Tibial artery (tissue), 4 donors: Measurements from ENCODE around the gene C13orf46.
"Not testable (repeated sequence)": the region's sequence is repeated elsewhere in the genome, so short reads cannot be mapped to it uniquely, and the experiment has no call there.

Source experiments
- DNase-seq, 2 donors: peaks; one replicate each; pipeline ENCODE4 v3.0.0-alpha.2; 2019
- H3K27ac ChIP-seq, 2 donors: fragments of 200-600 bp; sonication (generic) in 1 of 2; 1 replicate in 1 of 2; 2 replicates in 1 of 2; pipeline ENCODE4 v1.5.1; 2018 to 2019; ENCODE audit warnings: mild to moderate bottlenecking in 1 of 2
- H3K27me3 ChIP-seq, 2 donors: fragments of 200-600 bp; sonication (generic) in 1 of 2; one replicate each; pipeline versions ENCODE4 v1.5.1 to v1.6.0; 2016 to 2019
- H3K36me3 ChIP-seq, 3 donors: fragments of 200-600 bp; sonication (generic) in 2 of 3; one replicate each; pipeline ENCODE4 v1.5.1; 2016 to 2019; ENCODE audit warnings: mild to moderate bottlenecking in 2 of 3
- H3K4me1 ChIP-seq, 4 donors: fragments of 200-600 bp; sonication (generic) in 2 of 4; 1 replicate in 3 of 4; 2 replicates in 1 of 4; pipeline ENCODE4 v1.5.1; 2016 to 2019
- H3K4me3 ChIP-seq, 2 donors: fragments of 200-600 bp; sonication (generic) in 1 of 2; 1 replicate in 1 of 2; 2 replicates in 1 of 2; pipeline ENCODE4 v1.5.1; 2018 to 2019; ENCODE audit warnings: mild to moderate bottlenecking in 2 of 2
- H3K9me3 ChIP-seq, 3 donors: fragments of 200-600 bp; sonication (generic) in 1 of 3; one replicate each; pipeline ENCODE4 v1.5.1; 2016 to 2019
- intact Hi-C: fragments of 100-400 bp; cut with DNase I; formaldehyde crosslinking; loops from one replicate; pipeline ENCODE4 v1.15.0; 2023; ENCODE audit warnings: low total_unique reads
- TF ChIP-seq, protein P1 (sequence below), 2 experiments: fragments of 200-600 bp in 1 of 2; fragments of 450-650 bp in 1 of 2; IDR thresholded peaks; one replicate each; pipeline ENCODE4 v1.5.1; 2017 to 2019; ENCODE audit warnings: antibody characterized with exemption in 2 of 2, mild to moderate bottlenecking in 1 of 2, moderate library complexity in 1 of 2

C13orf46 gene

DNA sequence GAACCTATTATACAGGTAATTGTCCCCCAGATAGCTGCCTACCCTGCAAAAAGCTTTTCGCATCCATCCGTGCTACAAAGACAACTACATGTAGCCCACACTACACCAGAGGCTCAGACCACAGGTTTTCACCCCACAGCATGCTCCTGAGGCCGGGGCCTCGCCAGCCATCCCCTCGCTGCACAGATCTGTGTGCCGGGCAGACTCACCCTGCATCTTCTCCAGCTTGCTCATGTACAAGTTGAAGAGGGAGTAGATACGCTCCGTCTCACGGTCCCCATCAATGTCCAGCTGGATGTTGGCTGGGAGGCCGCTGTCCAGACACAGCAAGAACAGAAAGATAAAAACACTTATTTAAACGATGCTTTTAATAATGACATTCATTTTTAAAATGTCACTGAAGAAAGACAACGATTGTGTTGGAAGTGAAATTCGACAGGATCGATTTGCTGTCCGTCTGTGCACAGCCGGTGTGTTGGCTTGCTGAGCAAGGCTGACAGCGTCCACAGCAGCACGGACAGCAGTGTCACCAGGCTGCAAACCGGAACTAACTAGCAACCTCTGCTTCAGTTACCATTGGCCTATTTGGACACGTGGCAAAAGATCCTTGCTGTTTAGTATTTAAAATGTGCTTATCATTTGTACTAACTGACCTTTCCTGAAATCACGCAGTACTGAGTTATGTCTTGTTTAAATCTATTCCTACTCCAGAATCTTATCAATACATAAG is 18.6 kb upstream of the C13orf46 start:
- Histone ChIP-seq H3K4me1 (peaks cover 0 to under 1% (median 0%) of the 10 kb centered on the region in 4 donors), H3K4me3 (no peak overlapping the region), H3K36me3 (peaks cover 20 to 61% (median 53%) of the 10 kb centered on the region in 3 donors), H3K27me3 (no peaks in the 10 kb centered on the region), H3K27ac (no peak overlapping the region), H3K9me3 (no peaks in the 10 kb centered on the region)
- DNase-seq: no peak
- intact Hi-C loops: no loop called here
- TF ChIP-seq, protein P1, sequence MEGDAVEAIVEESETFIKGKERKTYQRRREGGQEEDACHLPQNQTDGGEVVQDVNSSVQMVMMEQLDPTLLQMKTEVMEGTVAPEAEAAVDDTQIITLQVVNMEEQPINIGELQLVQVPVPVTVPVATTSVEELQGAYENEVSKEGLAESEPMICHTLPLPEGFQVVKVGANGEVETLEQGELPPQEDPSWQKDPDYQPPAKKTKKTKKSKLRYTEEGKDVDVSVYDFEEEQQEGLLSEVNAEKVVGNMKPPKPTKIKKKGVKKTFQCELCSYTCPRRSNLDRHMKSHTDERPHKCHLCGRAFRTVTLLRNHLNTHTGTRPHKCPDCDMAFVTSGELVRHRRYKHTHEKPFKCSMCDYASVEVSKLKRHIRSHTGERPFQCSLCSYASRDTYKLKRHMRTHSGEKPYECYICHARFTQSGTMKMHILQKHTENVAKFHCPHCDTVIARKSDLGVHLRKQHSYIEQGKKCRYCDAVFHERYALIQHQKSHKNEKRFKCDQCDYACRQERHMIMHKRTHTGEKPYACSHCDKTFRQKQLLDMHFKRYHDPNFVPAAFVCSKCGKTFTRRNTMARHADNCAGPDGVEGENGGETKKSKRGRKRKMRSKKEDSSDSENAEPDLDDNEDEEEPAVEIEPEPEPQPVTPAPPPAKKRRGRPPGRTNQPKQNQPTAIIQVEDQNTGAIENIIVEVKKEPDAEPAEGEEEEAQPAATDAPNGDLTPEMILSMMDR (IDR thresholded peaks at IDR 0.05): no peak

DNA sequence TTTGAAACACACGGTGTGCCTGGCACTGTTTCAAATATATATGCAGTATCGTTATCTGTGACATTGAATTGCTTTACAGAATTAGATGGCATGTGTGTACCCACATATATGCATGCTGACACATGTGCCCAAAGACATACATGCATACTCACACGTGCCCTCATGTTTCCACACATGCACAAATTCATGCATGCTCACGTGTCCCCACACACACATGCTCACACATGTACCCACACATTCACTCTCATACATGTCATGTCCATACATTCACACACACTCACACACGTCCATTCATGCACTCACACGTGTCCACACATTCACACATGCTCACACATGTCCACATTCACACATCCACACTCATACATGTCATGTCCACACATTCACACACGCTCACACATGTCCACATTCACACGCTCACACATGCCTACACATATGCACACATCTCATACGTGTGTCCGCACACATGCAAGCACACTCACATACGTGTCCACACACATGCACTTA is 17.9 kb upstream of the C13orf46 start:
- Histone ChIP-seq H3K27me3 (no peaks in the 10 kb centered on the region), H3K9me3 (no peaks in the 10 kb centered on the region), H3K36me3 (peaks cover 20 to 54% (median 51%) of the 10 kb centered on the region in 3 donors), H3K4me3 (no peak overlapping the region), H3K4me1 (no peaks in the 10 kb centered on the region), H3K27ac (no peak overlapping the region)
- intact Hi-C loops: no loop called here
- DNase-seq: no peak
- TF ChIP-seq, protein P1 (IDR thresholded peaks at IDR 0.05): no peak

DNA sequence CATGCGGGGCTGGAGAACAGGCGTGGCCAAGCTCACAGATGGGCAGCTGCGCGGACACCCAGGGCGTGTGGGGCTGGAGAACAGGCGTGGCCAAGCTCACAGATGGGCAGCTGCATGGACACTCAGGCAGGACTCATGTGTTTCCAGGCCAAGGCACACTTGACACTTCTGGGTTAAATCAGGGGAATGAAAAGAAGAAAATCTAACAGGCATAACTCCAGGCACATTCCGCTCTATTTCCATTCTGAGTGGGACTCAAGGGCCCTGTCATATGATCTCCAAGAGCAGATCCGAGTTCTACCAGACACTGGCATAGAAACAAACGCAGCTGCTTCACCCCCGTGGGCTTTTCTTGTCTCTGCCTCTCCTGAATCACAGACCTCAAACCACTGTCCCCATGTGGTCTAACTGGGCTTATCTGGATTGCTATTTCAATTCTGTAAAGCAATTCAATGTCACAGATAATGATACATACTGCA is 17.4 kb upstream of the C13orf46 start:
- Histone ChIP-seq H3K9me3 (no peaks in the 10 kb centered on the region), H3K4me3 (no peak overlapping the region), H3K36me3 (peaks cover 17 to 49% (median 46%) of the 10 kb centered on the region in 3 donors), H3K27me3 (no peaks in the 10 kb centered on the region), H3K4me1 (no peaks in the 10 kb centered on the region), H3K27ac (no peak overlapping the region)
- TF ChIP-seq, protein P1 (IDR thresholded peaks at IDR 0.05): no peak
- intact Hi-C loops: no loop called here
- peak in 1 of 2 donors; percentile 40 for DNase-seq

DNA sequence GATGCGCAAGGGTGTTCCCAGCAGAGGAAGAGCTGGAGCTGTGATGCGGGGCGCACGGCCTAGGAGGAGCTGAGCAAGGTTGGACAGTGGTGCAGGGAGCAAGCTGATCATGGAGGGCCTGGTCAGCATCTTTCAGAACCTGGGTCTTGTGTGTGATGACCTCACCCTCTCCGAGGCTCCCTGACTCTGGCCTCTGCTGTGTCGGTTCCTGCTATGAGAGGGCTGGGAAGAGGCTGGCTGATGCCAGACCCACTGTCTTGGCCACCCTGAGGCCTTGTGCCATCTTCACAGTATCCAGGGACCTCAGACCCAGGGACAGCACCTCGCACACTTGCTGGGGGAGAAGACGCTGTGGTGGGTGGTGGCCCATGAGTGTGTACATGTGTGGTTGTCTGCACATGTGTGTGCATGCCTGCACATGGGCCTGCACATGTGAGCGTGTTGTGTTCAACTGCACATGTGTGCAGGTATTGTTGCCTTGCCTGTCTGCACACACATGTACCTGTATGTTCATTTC is 16.5 kb upstream of the C13orf46 start:
- intact Hi-C loops: no loop called here
- no peaks in the 10 kb centered on the region for H3K27me3 ChIP-seq
- no peaks in the 10 kb centered on the region for H3K9me3 ChIP-seq
- H3K27ac ChIP-seq: no peak overlapping the region
- DNase-seq: peak in 1 of 2 donors; percentile 52
- no peak overlapping the region for H3K4me3 ChIP-seq
- no peaks in the 10 kb centered on the region for H3K4me1 ChIP-seq
- TF ChIP-seq, protein P1 (IDR thresholded peaks at IDR 0.05): no peak
- peaks cover 15 to 43% (median 42%) of the 10 kb centered on the region in 3 donors for H3K36me3 ChIP-seq

DNA sequence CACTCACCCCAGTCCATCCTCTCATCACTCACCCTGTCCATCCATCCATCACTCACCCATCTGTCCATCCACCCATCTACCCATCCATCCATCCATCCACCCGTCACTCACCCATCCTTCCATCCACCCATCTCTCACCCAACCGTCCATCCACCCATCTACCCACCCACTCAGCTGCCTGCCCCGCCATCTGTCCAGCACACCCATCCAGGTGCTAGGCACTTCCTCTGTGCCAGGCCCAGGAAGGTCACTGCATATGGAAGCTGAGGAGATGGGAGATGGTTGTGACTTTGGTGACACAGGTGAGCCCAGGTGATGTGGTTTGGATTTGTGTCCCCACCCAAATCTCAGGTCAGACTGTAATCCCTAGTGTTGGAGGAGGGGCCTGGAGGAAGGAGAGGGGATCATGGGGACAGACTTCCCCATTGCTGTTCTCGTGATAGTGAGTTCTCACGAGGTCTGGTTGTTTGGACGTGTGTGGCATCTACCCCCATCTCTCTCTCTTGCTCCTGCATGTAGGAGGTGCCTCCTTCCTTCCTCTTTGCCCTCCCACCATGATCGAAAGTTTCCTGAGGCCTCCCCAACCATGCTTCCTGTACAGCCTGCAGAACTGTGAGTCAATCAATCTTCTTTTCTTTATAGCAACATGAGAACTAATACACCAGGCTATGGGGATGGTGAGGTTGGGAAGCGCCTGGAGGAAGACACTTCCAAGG is 15.9 kb upstream of the C13orf46 start:
- H3K36me3 ChIP-seq: peaks cover 15 to 36% (median 36%) of the 10 kb centered on the region in 3 donors
- no peaks in the 10 kb centered on the region for H3K4me1 ChIP-seq
- H3K27ac ChIP-seq: no peak overlapping the region
- H3K27me3 ChIP-seq: no peaks in the 10 kb centered on the region
- TF ChIP-seq, protein P1 (IDR thresholded peaks at IDR 0.05): no peak
- H3K4me3 ChIP-seq: no peak overlapping the region
- no peaks in the 10 kb centered on the region for H3K9me3 ChIP-seq
- DNase-seq: no peak
- intact Hi-C loops: no loop called here

DNA sequence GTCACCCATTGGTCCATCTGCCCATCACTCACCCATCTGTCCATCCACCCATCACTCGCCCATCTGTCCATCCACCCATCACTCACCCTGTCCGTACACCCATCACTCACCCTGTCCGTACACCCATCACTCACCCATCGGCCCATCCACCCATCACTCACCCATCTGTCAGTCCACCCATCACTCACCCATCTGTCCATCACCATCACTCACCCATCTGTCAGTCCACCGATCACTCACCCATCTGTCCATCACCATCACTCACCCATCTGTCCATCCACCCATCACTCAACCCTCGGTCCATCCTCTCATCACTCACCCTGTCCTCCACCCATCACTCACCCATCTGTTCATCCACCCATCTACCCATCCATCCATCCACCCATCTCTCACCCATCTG is 15.0 kb upstream of the C13orf46 start:
- H3K4me1 ChIP-seq, intact Hi-C loops, H3K27ac ChIP-seq, DNase-seq, H3K9me3 ChIP-seq, H3K27me3 ChIP-seq, H3K4me3 ChIP-seq: not testable (repeated sequence)
- peaks cover 15 to 32% (median 32%) of the 10 kb centered on the region in 3 donors for H3K36me3 ChIP-seq
